Heart right ventricle (tissue), 16 donors: ENCODE data around the gene CORO7. TPM values are rescaled to one million over a fixed set of nuclear protein-coding genes. Genes with fewer than 3 reads are reported as not detected.

ENCODE experiments used
- ATAC-seq, 8 donors: fragments of 200-7000 bp; cut with Tn5 transposase; one replicate each; pipeline ENCODE4 v1.9.1; 2020; ENCODE audit warnings: mild to moderate bottlenecking in 8 of 8, moderate library complexity in 8 of 8, moderate number of reproducible peaks in 1 of 8
- DNase-seq, 2 donors: peaks; one replicate each; pipeline ENCODE4 v3.0.0-alpha.2; 2020
- H3K27ac ChIP-seq, 10 donors: fragments of 200-600 bp; sonication (generic) in 2 of 10; one replicate each; pipeline versions ENCODE4 v1.5.0 to v1.8.0; 2020 to 2022; ENCODE audit warnings: mild to moderate bottlenecking in 3 of 10
- H3K27me3 ChIP-seq, 7 donors: fragments of 200-600 bp; one replicate each; pipeline ENCODE4 v1.8.0; 2021 to 2022; ENCODE audit warnings: mild to moderate bottlenecking in 2 of 7
- H3K36me3 ChIP-seq, 9 donors: fragments of 200-600 bp; sonication (generic) in 1 of 9; one replicate each; pipeline versions ENCODE4 v1.5.0 to v1.8.0; 2020 to 2022; ENCODE audit warnings: mild to moderate bottlenecking in 2 of 9
- H3K4me1 ChIP-seq, 9 donors: fragments of 200-600 bp; sonication (generic) in 1 of 9; one replicate each; pipeline versions ENCODE4 v1.5.0 to v1.8.0; 2020 to 2022; ENCODE audit warnings: mild to moderate bottlenecking in 4 of 9
- H3K4me3 ChIP-seq, 10 donors: fragments of 200-600 bp; sonication (generic) in 2 of 10; one replicate each; pipeline versions ENCODE4 v1.5.0 to v1.8.0; 2020 to 2022; ENCODE audit warnings: mild to moderate bottlenecking in 7 of 10, moderate library complexity in 2 of 10
- H3K9me3 ChIP-seq, 11 donors: fragments of 200-600 bp in 10 of 11; sonication (generic) in 2 of 11; one replicate each; pipeline versions ENCODE4 v1.5.0 to v1.8.0; 2013 to 2022; ENCODE audit warnings: mild to moderate bottlenecking in 2 of 11, control low read depth in 1 of 11, moderate library complexity in 1 of 11
- WGBS, 2 donors: extraction: QIAGEN DNeasy Blood & Tissue Kit; methylation state at CpG; one replicate each; pipeline ENCODE4 v1.1.7; 2013; ENCODE audit warnings: inconsistent platforms in 1 of 2; 5-methylcytosine and 5-hydroxymethylcytosine counted together
- intact Hi-C, 10 donors: fragments of 100-400 bp; cut with DNase I; formaldehyde crosslinking; loops; one replicate each; pipeline versions ENCODE4 v1.11.1 to v1.14.2; 2022
- polyA plus RNA-seq, 2 donors: library from polyadenylated mRNA; stranded (reverse); fragments of 200-250 nt; gene quantifications; one replicate each; pipeline ENCODE4 v1.2.3, GENCODE V29; 2013
- total RNA-seq, 10 donors: library from RNA; stranded (reverse); fragmentation: NEBNext Ultra II Directional in 3 of 10; extraction: Animal tissue kit (Norgen Biotek cat#: 25700) in 3 of 10; gene quantifications; one replicate each; pipeline versions ENCODE4 v1.2.1 to v1.2.4, GENCODE V29; 2021 to 2023
- TF ChIP-seq, protein P1 (sequence below), 9 donors: fragments of 200-600 bp; sonication (generic) in 2 of 9; IDR thresholded peaks; one replicate each; pipeline versions ENCODE4 v1.5.0 to v1.8.0; 2021 to 2022; ENCODE audit warnings: antibody characterized with exemption in 9 of 9, mild to moderate bottlenecking in 5 of 9, moderate library complexity in 1 of 9
- donor health status: Arrhythmogenic right ventricular cardiomyopathy.
- donor health status: ischemic (EF 13 %, LVEDD 7.1; RV severe dilation, severe dysfunction).
- donor health status: healthy with polysubstance abuse.
- donor health status: DM: no; HTN: yes; CAD: no.
- donor health status: DM: no; HTN: no; CAD: no.
- donor health status: ischemic (EF 25% LVEDD 6.9; RV normal size, moderate dysfunction).
- donor health status: ischemic (EF 25% LVEDD 5.7; RV mildly dilated, moderate dysfunction).
- donor health status: healthy.
- donor health status: DM: yes; HTN: yes; CAD: no.
- donor health status: Ischemic cardiomyopathy.
- donor health status: ischemic (EF 35%, LVEDD 5.7; RV mildly dilated, moderate dysfunction).
- donor health status: nonischemic (EF 11% LVEDD 7.7; RV severe dilation, severe dysfunction).
- donor health status: DM: yes; HTN: yes; CAD: no.
- donor health status: PGD.
- donor health status: ischemic (EF 29% LVEDD 5.4; RV normal size, mild dysfunction).
- donor health status: nonischemic (EF 23%, LVEDD 6.1; RV moderate dilation, normal function).

CORO7 gene
- total and polyA plus RNA-seq, 12 donors = 6.5 to 21.8 (median 10.9) TPM

DNA sequence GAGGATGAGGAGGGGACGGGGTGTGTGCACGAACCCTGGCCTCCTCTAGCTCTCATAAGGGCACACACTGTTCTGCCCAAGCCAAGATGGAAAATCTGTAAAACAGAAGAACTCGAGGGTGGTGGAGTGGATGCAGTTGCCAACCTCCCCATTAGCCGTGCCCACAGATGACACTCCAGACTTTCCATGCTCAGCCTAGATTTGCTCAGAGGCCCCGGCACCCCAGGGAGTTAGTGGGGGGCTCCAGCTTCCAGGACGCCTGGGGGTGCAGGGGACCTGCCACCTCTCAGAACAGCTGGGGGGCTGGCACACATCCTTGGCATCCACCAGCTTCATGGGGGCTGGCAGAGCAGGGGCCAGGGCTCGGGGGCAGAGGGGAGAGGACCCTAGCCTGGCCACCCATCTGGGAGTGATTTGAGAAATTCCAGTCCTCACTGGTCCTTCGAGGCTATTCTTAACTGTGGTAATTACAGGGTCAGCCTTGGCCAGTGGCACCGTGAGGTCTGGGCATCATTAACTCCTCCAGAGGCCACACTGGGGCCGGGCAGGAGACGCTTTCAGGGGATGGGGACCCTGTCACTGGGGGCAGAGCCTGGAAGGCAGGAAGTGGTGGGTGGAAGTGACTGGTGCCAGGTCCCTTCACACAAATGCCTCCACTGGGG is 30.5 kb downstream of the CORO7 start:
- no peak for DNase-seq
- intact Hi-C loops = no loop called here
- TF ChIP-seq, protein P1, sequence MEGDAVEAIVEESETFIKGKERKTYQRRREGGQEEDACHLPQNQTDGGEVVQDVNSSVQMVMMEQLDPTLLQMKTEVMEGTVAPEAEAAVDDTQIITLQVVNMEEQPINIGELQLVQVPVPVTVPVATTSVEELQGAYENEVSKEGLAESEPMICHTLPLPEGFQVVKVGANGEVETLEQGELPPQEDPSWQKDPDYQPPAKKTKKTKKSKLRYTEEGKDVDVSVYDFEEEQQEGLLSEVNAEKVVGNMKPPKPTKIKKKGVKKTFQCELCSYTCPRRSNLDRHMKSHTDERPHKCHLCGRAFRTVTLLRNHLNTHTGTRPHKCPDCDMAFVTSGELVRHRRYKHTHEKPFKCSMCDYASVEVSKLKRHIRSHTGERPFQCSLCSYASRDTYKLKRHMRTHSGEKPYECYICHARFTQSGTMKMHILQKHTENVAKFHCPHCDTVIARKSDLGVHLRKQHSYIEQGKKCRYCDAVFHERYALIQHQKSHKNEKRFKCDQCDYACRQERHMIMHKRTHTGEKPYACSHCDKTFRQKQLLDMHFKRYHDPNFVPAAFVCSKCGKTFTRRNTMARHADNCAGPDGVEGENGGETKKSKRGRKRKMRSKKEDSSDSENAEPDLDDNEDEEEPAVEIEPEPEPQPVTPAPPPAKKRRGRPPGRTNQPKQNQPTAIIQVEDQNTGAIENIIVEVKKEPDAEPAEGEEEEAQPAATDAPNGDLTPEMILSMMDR (IDR thresholded peaks at IDR 0.05) = no peak
- no peak for ATAC-seq
- Histone ChIP-seq H3K27me3 (no peaks in the 10 kb centered on the region), H3K4me3 (no peak overlapping the region), H3K9me3 (no peaks in the 10 kb centered on the region), H3K4me1 (peaks cover 0 to 74% (median 25%) of the 10 kb centered on the region in 9 donors), H3K36me3 (peaks cover 0 to 100% (median 16%) of the 10 kb centered on the region in 9 donors), H3K27ac (peak overlapping the region in 9 of 10 donors; percentile 4 to 74 (median 39))
- 77 to 79% methylated on average over 11 of the region's 11 CpGs for WGBS, 2 donors

DNA sequence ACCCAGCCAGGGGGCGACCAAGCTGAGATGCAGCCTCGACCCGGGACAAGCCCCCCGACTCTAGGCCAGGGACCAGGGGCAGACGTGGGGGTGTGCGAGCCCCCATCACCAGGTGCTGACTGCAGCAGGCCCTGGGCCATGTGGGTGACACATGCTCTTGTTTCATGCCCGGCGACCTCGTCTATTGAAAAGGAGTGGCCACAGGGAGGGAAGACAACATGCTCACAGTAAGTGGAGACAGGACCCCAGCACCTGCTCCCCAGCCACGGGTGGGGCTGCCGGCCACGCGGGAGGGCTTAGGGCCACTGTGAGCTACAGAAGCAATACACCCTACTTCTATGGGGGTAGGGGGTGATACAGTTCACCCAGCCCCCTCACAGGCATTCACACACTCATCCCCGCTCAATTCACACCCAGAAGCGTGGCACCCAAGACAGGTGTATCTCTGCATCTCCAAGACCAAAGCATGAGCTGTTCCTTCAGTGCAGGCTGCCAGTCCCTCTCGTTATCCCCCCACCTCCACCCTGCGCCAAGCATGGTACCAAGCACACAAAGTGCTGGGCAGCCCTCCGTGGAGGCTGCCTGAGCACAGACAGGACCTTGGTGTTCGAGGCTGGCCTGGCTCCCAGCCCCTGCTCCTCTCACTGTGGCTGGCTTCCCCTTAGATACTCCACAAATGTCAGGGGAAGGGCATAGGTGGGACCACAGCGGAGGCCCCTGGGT is 31.2 kb downstream of the CORO7 start:
- H3K27me3 ChIP-seq = no peaks in the 10 kb centered on the region
- H3K4me3 ChIP-seq = no peak overlapping the region
- TF ChIP-seq, protein P1 (IDR thresholded peaks at IDR 0.05) = no peak
- no peaks in the 10 kb centered on the region for H3K9me3 ChIP-seq
- ATAC-seq (no peak), DNase-seq (no peak)
- 85% methylated on average over 20 of the region's 20 CpGs for WGBS, 2 donors
- H3K27ac ChIP-seq = peak overlapping the region in 6 of 10 donors; percentile 15 to 74 (median 36)
- intact Hi-C loops = no loop called here
- H3K36me3 ChIP-seq = peaks cover 0 to 100% (median 16%) of the 10 kb centered on the region in 9 donors
- peaks cover 0 to 75% (median 25%) of the 10 kb centered on the region in 9 donors for H3K4me1 ChIP-seq

DNA sequence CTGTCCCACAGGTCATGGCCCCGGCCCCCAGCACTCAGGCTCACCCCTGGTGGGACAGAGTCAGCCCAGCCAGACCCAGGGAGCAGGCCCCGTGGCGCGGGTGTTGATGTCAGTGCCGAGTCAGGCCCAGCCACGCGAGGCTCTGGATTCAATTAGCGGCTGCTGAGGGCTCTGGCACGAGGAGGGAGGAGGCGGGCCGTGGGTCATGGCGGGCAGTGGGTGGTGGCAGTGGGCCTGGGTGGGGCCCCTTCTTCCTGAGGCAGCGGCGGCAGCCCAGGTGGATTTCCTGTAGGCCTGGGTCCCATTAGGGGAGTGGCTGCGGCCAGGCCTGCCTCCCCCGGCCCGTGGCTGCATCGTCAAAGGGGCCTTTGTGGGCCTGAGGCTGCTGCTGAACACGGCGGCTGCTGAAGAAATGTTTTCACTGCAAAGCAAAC is 31.9 kb downstream of the CORO7 start:
- Histone ChIP-seq H3K4me3 (no peak overlapping the region), H3K27ac (peak overlapping the region in 4 of 10 donors; percentile 15 to 30 (median 26)), H3K4me1 (peaks cover 0 to 72% (median 25%) of the 10 kb centered on the region in 9 donors), H3K36me3 (peaks cover 0 to 94% (median 16%) of the 10 kb centered on the region in 9 donors), H3K9me3 (no peaks in the 10 kb centered on the region), H3K27me3 (no peaks in the 10 kb centered on the region)
- TF ChIP-seq, protein P1 (IDR thresholded peaks at IDR 0.05) = no peak
- DNase-seq (no peak), ATAC-seq (no peak)
- 68 to 70% methylated on average over 20 of the region's 20 CpGs for WGBS, 2 donors
- intact Hi-C loops = no loop called here

DNA sequence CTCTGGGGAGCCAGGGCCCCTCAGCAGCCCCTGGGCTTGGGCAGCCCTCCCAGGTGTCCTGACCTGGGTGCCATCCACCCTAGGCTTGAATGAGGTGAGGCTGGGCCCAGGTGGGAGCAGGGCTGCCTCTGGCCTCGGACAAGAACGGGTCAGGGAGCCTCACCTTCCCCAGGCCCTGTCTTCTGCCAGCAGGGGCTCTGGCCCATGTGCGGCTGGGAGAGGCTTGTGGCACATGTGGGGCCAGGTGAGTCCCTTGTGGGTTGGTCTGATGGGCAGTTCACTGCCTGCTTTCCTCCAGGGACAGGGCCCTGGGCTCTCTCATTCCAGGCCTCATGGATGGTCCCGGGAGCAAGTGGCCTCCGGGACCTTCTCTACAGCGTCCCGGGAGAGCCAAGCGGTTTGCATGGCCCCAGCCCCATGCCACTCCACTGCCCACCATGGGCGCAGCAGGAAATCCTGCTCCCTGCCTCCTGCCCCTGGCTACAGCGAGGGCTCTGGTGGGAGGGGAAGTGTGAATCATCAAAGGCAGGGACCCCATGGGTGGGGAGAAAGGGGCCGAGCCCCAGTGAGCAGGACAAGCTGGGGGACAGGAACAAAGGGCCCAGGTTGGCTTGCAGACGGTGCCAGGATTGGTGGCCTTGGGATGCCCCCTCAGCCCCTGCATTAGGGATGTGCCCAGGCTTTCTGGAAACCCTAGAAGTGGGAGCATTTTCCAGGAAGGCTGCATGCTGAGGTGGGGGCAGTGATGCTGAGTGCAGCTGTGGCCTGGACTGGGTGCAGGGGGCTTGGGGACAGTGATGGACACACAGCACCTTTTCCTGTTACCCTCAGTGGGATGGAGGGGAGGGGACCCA is 32.6 kb downstream of the CORO7 start:
- Histone ChIP-seq H3K4me3 (no peak overlapping the region), H3K27ac (peak overlapping the region in 2 of 10 donors; percentile 36 to 62), H3K27me3 (no peaks in the 10 kb centered on the region), H3K4me1 (peaks cover 0 to 69% (median 19%) of the 10 kb centered on the region in 9 donors), H3K36me3 (peaks cover 0 to 93% (median 16%) of the 10 kb centered on the region in 9 donors), H3K9me3 (no peaks in the 10 kb centered on the region)
- no peak for ATAC-seq
- TF ChIP-seq, protein P1 (IDR thresholded peaks at IDR 0.05) = no peak
- WGBS, 2 donors = 88 to 90% methylated on average over 12 of the region's 12 CpGs
- intact Hi-C loops = no loop called here
- DNase-seq = no peak
